A673 (cell line): ENCODE data around the gene VSTM4. TPM values are rescaled to one million over a fixed set of nuclear protein-coding genes. Genes with fewer than 3 reads are reported as not detected.

Experiments used
- BruUV-seq: library from RNA; stranded (reverse); fragments of 400-500 nt; replicated peaks from 2 replicates; lab custom pipeline; 2021; lab: Mats Ljungman, UMichigan
- CTCF ChIA-PET: fragments of 300-600 bp; sonication (Branson Sonifier 250); formaldehyde crosslinking; loops from one replicate; lab custom pipeline; 2022; ENCODE audit warnings: antibody characterized with exemption; lab: Charles Lee
- POLR2A ChIA-PET: fragments of 300-600 bp; sonication (Branson Sonifier 250); formaldehyde crosslinking; loops from one replicate; lab custom pipeline; 2022; ENCODE audit warnings: antibody characterized with exemption; ENCODE audit not compliant: low non-redundant PET; lab: Charles Lee
- DNase-seq: peaks from one replicate; pipeline ENCODE4 v3.0.0-alpha.2; 2015; ENCODE audit warnings: low spot score
- H3K27ac ChIP-seq: fragments of 200-600 bp; sonication (generic); 2 replicates; pipeline ENCODE4 v1.5.1; 2016; ENCODE audit warnings: mixed run types, low read depth, mild to moderate bottlenecking, mixed read lengths, antibody characterized with exemption, low read length; ENCODE audit not compliant: poor library complexity, severe bottlenecking
- H3K27me3 ChIP-seq: fragments of 200-600 bp; sonication (generic); replicated peaks from 2 replicates; pipeline ENCODE4 v1.6.1; 2017; ENCODE audit warnings: mixed run types, low read depth, mild to moderate bottlenecking, mixed read lengths, antibody characterized with exemption, low read length; ENCODE audit not compliant: insufficient read depth, poor library complexity
- H3K36me3 ChIP-seq: fragments of 200-600 bp; sonication (generic); 2 replicates; pipeline ENCODE4 v1.6.1; 2016; ENCODE audit warnings: mixed run types, mild to moderate bottlenecking, mixed read lengths, antibody characterized with exemption, low read length; ENCODE audit not compliant: insufficient read depth, poor library complexity, severe bottlenecking
- H3K4me1 ChIP-seq: fragments of 200-600 bp; sonication (generic); 2 replicates; pipeline ENCODE4 v1.6.1; 2017; ENCODE audit warnings: mixed run types, mild to moderate bottlenecking, mixed read lengths, antibody characterized with exemption, low read length; ENCODE audit not compliant: insufficient read depth, poor library complexity, severe bottlenecking
- H3K4me3 ChIP-seq: fragments of 200-600 bp; sonication (generic); 2 replicates; pipeline ENCODE4 v1.5.1; 2016; ENCODE audit warnings: low read depth, mixed run types, mild to moderate bottlenecking, mixed read lengths, low read length; ENCODE audit not compliant: poor library complexity, severe bottlenecking
- H3K9me3 ChIP-seq: fragments of 200-600 bp; sonication (generic); 2 replicates; pipeline ENCODE4 v1.6.1; 2016; ENCODE audit warnings: mixed run types, low read depth, mild to moderate bottlenecking, mixed read lengths, antibody characterized with exemption, low read length; ENCODE audit not compliant: poor library complexity, severe bottlenecking
- CTCF ChIP-seq: fragments of 300-800, 200-600 bp; sonication (generic); conservative IDR thresholded peaks from 2 replicates; pipeline ENCODE4 v1.5.1; 2017; ENCODE audit warnings: low read depth, mild to moderate bottlenecking, antibody characterized with exemption, low read length, moderate library complexity, mixed read lengths
- EZH2 ChIP-seq: fragments of 200-600 bp; sonication (generic); IDR thresholded peaks from 2 replicates; pipeline ENCODE4 v1.6.1; 2017; ENCODE audit warnings: borderline replicate concordance, low read depth, mild to moderate bottlenecking, mixed read lengths, antibody characterized with exemption, low read length; ENCODE audit not compliant: poor library complexity, severe bottlenecking
- intact Hi-C: fragments of 100-400 bp; cut with micrococcal nuclease; formaldehyde crosslinking; loops from one replicate; pipeline ENCODE4 v1.10.0; 2022; ENCODE audit not compliant: unreplicated experiment
- total RNA-seq: library from RNA; stranded (reverse); gene quantifications from 2 replicates; pipeline ENCODE4 v1.2.3, GENCODE V29; 2021

Gene VSTM4
- total RNA-seq, 1 experiment from 2014 or later: 0.11 TPM

- Histone ChIP-seq H3K4me3 (no peak overlapping the region), H3K9me3 (no peaks in the 10 kb centered on the region), H3K36me3 (no peaks in the 10 kb centered on the region), H3K27ac (no peak overlapping the region), H3K4me1 (no peaks in the 10 kb centered on the region), H3K27me3 (no peaks in the 10 kb centered on the region)
- ChIA-PET POLR2A (no interaction called here), CTCF (no interaction called here)
- intact Hi-C loops: no loop called here
- no TSS peak for BruUV-seq
- DNase-seq: no peak
- TF ChIP-seq EZH2: no peak
- no peak for TF ChIP-seq CTCF
Measured at GRCh38 chr10:49072166-49072885, 43.0 kb downstream of the VSTM4 start.

- Histone ChIP-seq H3K4me3 (no peak overlapping the region), H3K36me3 (no peaks in the 10 kb centered on the region), H3K4me1 (no peaks in the 10 kb centered on the region), H3K27ac (no peak overlapping the region), H3K9me3 (no peaks in the 10 kb centered on the region), H3K27me3 (no peaks in the 10 kb centered on the region)
- BruUV-seq: no TSS peak
- ChIA-PET POLR2A (no interaction called here), CTCF (no interaction called here)
- no peak for DNase-seq
- intact Hi-C loops: no loop called here
- TF ChIP-seq CTCF (no peak), EZH2 (no peak)
Measured at GRCh38 chr10:49071160-49071761, 44.1 kb downstream of the VSTM4 start.

- no peak overlapping the region for H3K27ac ChIP-seq
- BruUV-seq: no TSS peak
- ChIA-PET CTCF (no interaction called here), POLR2A (no interaction called here)
- H3K27me3 ChIP-seq: no peaks in the 10 kb centered on the region
- no peak for TF ChIP-seq EZH2
- no peak for TF ChIP-seq CTCF
- H3K4me3 ChIP-seq: no peak overlapping the region
- no peak for DNase-seq
- intact Hi-C loops: no loop called here
- no peaks in the 10 kb centered on the region for H3K36me3 ChIP-seq
- H3K9me3 ChIP-seq: no peaks in the 10 kb centered on the region
- no peaks in the 10 kb centered on the region for H3K4me1 ChIP-seq
Measured at GRCh38 chr10:49070701-49071100, 44.6 kb downstream of the VSTM4 start.
